Uterus (tissue), 4 donors: ENCODE results near the gene ATP5MK. TPM values are rescaled to one million over a fixed set of nuclear protein-coding genes. Genes with fewer than 3 reads are reported as not detected.

Experiments
- DNase-seq, 2 donors: peaks; one replicate each; pipeline ENCODE4 v3.0.0-alpha.2; 2019 to 2020
- H3K27ac ChIP-seq, 2 donors: fragments of 200-600 bp; sonication (generic); 1 replicate in 1 of 2; 2 replicates in 1 of 2; pipeline ENCODE4 v1.5.1; 2016 to 2018
- H3K27me3 ChIP-seq, 2 donors: fragments of 200-600 bp; sonication (generic); one replicate each; pipeline ENCODE4 v1.5.1; 2018 to 2019; ENCODE audit warnings: control low read depth in 1 of 2
- H3K36me3 ChIP-seq, 2 donors: fragments of 200-600 bp; sonication (generic); one replicate each; pipeline ENCODE4 v1.5.1; 2019; ENCODE audit warnings: control low read depth in 1 of 2
- H3K4me1 ChIP-seq, 2 donors: fragments of 200-600 bp; sonication (generic); one replicate each; pipeline ENCODE4 v1.5.1; 2018 to 2019; ENCODE audit warnings: control low read depth in 1 of 2
- H3K4me3 ChIP-seq, 2 donors: fragments of 200-600 bp; sonication (generic); 1 replicate in 1 of 2; 2 replicates in 1 of 2; pipeline ENCODE4 v1.5.1; 2018 to 2019; ENCODE audit warnings: mild to moderate bottlenecking in 1 of 2
- H3K9me3 ChIP-seq, 2 donors: fragments of 200-600 bp; sonication (generic); one replicate each; pipeline ENCODE4 v1.5.1; 2019; ENCODE audit warnings: control low read depth in 1 of 2
- POLR2A ChIP-seq, 2 donors: fragments of 450-650 bp; IDR thresholded peaks; one replicate each; pipeline ENCODE4 v1.6.1; 2016; ENCODE audit warnings: antibody characterized with exemption in 2 of 2, mild to moderate bottlenecking in 1 of 2, moderate library complexity in 1 of 2
- intact Hi-C: fragments of 100-400 bp; cut with DNase I; formaldehyde crosslinking; loops from one replicate; pipeline ENCODE4 v1.15.1; 2023; ENCODE audit warnings: low total_unique reads
- total RNA-seq, 4 donors: library from RNA; depleted of rRNA in 3 of 4; stranded (reverse); fragments of >200 nt in 3 of 4; gene quantifications; one replicate each; pipeline versions ENCODE4 v1.1.0 to v1.2.4, GENCODE V29; 2014 to 2023
- TF ChIP-seq, protein P1 (sequence below), 4 experiments: fragments of 200-600 bp in 2 of 4; fragments of 450-650 bp in 2 of 4; sonication (generic) in 2 of 4; IDR thresholded peaks; one replicate each; pipeline ENCODE4 v1.5.1; 2016 to 2019; ENCODE audit warnings: antibody characterized with exemption in 4 of 4, mild to moderate bottlenecking in 2 of 4, moderate library complexity in 1 of 4
- donor health status: DM: yes; HTN: yes; CAD: no.

ATP5MK gene
- 100 to 1,000 TPM in 3 of 4 donors, 10 to 100 TPM in 1; 74.1 to 379 (median 185) TPM for total RNA-seq

GRCh38 chr10:103396067-103396788 is at the start of gene ATP5MK, which contains the start of gene PDCD11:
Gene ATP5MK, minus strand, starts transcription at chr10:103396475. Its CDS starts 4,018 bp downstream, at chr10:103392457.
Gene PDCD11, plus strand, starts transcription at chr10:103396626. Its CDS starts 1,801 bp downstream, at chr10:103398427.
- peak within 1 kb of the TSS; percentile 73 to 83 for H3K27ac ChIP-seq
- H3K4me1 ChIP-seq, result peaks cover 0 to 13% of the 10 kb centered on the region in 2 donors
- H3K9me3 ChIP-seq, result no peaks in the 10 kb centered on the region
- intact Hi-C loops, result no loop called here
- peak in 1 of 2 donors; percentile 61 for TF ChIP-seq POLR2A (IDR thresholded peaks at IDR 0.05)
- TF ChIP-seq, protein P1, sequence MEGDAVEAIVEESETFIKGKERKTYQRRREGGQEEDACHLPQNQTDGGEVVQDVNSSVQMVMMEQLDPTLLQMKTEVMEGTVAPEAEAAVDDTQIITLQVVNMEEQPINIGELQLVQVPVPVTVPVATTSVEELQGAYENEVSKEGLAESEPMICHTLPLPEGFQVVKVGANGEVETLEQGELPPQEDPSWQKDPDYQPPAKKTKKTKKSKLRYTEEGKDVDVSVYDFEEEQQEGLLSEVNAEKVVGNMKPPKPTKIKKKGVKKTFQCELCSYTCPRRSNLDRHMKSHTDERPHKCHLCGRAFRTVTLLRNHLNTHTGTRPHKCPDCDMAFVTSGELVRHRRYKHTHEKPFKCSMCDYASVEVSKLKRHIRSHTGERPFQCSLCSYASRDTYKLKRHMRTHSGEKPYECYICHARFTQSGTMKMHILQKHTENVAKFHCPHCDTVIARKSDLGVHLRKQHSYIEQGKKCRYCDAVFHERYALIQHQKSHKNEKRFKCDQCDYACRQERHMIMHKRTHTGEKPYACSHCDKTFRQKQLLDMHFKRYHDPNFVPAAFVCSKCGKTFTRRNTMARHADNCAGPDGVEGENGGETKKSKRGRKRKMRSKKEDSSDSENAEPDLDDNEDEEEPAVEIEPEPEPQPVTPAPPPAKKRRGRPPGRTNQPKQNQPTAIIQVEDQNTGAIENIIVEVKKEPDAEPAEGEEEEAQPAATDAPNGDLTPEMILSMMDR (IDR thresholded peaks at IDR 0.05), result peak in 2 of 4 experiments; percentile 14 to 23
- H3K36me3 ChIP-seq, result no peaks in the 10 kb centered on the region
- peak; percentile 97 for DNase-seq
- H3K4me3 ChIP-seq, result peak within 1 kb of the TSS; percentile 72 to 82
- H3K27me3 ChIP-seq, result no peaks in the 10 kb centered on the region

DNA sequence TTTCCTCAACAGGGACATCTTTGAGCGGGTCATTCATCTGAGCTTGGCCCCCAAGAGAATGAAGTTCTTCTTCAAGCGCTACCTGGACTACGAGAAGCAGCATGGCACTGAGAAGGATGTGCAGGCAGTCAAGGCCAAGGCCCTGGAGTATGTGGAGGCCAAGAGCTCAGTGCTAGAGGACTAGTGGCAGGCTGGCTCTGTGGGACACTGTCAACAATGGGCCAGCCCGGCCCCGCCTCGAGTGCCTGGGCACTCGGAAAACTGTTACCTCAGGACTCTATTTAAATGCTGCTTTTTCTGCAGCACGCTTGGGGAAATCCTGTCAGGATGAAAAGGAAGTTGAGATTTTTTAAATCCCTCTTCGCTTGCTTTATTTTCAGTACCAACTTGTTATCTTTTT is 49.1 kb upstream of the ATP5MK start:
- no peaks in the 10 kb centered on the region for H3K36me3 ChIP-seq
- H3K4me1 ChIP-seq, result peaks cover 18 to 52% of the 10 kb centered on the region in 2 donors

GRCh38 chr10:103444478-103444877 is 48.2 kb upstream of the ATP5MK start:
- H3K27me3 ChIP-seq, result no peaks in the 10 kb centered on the region
- H3K27ac ChIP-seq, result peak overlapping the region; percentile 91 to 94
- H3K36me3 ChIP-seq, result no peaks in the 10 kb centered on the region
- intact Hi-C loops, result no loop called here
- no peaks in the 10 kb centered on the region for H3K9me3 ChIP-seq
- no peak for TF ChIP-seq POLR2A (IDR thresholded peaks at IDR 0.05)
- TF ChIP-seq, protein P1 (IDR thresholded peaks at IDR 0.05), result no peak
- H3K4me3 ChIP-seq, result no peak overlapping the region
- H3K4me1 ChIP-seq, result peaks cover 18 to 44% of the 10 kb centered on the region in 2 donors
- no peak for DNase-seq

More for the DNA sequence above, 49.1 kb upstream of the ATP5MK start:
- H3K27me3 ChIP-seq, result no peaks in the 10 kb centered on the region
- TF ChIP-seq, protein P1 (IDR thresholded peaks at IDR 0.05), result no peak
- TF ChIP-seq POLR2A (IDR thresholded peaks at IDR 0.05), result no peak
- intact Hi-C loops, result no loop called here
- H3K4me3 ChIP-seq, result no peak overlapping the region
- H3K9me3 ChIP-seq, result no peaks in the 10 kb centered on the region
- DNase-seq, result no peak
- peak overlapping the region; percentile 91 to 94 for H3K27ac ChIP-seq

DNA sequence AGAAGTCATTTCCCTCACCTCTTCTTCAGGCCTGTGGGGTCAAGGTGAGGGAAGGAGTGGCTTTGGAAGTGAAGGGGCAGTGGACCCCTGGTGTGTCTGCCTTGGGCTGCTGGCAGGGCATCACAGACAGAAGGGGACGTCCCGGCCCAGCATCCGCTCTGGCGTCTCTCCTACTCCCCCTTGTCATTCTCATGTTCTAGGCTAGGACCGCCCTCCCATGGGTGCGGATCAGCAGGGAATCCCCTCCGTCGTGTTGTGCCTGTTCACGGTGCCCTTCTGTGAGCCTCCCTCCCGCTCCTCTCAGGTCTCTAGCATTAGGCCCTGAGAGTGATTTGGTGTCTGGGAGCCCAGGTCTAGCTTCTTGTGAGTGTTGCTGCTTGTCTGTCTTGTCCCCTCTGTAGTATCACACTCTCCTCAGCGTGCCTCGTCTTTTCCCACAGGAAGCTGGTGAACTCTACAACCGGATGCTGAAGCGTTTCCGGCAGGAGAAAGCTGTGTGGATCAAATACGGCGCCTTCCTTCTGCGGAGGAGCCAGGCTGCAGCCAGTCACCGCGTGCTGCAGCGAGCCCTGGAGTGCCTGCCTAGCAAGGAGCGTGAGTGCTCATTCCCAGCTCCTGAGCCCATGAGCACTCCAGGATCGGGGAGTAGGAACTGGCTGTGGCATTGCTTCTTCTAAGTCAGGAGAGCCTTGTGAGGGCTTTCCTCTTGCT is 47.4 kb upstream of the ATP5MK start:
- TF ChIP-seq, protein P1 (IDR thresholded peaks at IDR 0.05), result no peak
- TF ChIP-seq POLR2A (IDR thresholded peaks at IDR 0.05), result no peak
- DNase-seq, result no peak
- Histone ChIP-seq H3K4me3 (no peak overlapping the region), H3K9me3 (no peaks in the 10 kb centered on the region), H3K27ac (peak overlapping the region; percentile 91 to 94), H3K36me3 (no peaks in the 10 kb centered on the region), H3K4me1 (peaks cover 18 to 35% of the 10 kb centered on the region in 2 donors), H3K27me3 (no peaks in the 10 kb centered on the region)
- intact Hi-C loops, result no loop called here

DNA sequence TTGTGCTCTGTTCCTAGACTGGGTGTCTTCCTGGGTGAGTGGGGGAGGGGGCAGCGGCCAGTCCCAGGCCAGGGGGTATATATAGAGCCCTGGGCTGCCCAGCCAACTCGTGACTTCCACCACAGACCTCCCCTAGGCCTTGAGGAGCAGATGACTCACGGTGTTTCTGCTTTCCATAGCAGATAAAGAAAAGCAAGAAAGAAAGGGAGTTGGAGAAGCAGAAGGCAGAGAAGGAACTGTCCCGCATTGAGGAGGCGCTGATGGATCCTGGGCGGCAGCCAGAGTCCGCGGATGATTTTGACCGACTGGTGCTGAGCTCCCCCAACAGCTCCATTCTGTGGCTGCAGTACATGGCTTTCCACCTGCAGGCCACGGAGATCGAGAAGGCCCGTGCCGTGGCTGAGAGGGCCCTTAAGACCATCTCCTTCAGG is 45.8 kb upstream of the ATP5MK start:
- intact Hi-C loops, result no loop called here
- Histone ChIP-seq H3K4me1 (peaks cover 11 to 19% of the 10 kb centered on the region in 2 donors), H3K27me3 (no peaks in the 10 kb centered on the region), H3K27ac (peak overlapping the region; percentile 91 to 94), H3K36me3 (no peaks in the 10 kb centered on the region), H3K4me3 (no peak overlapping the region), H3K9me3 (no peaks in the 10 kb centered on the region)
- DNase-seq, result peak; percentile 77 to 85
- TF ChIP-seq, protein P1 (IDR thresholded peaks at IDR 0.05), result no peak
- no peak for TF ChIP-seq POLR2A (IDR thresholded peaks at IDR 0.05)
